Measurements from ENCODE around the gene CDON. TPM values are rescaled to one million over a fixed set of nuclear protein-coding genes. Genes with fewer than 3 reads are reported as not detected.

The CDON gene
- total and polyA plus RNA-seq, 12 donors = 1.4 to 17.1 (median 8.9) TPM

GRCh38 chr11:125982348-125982730, 80.3 kb downstream of the CDON start:
- H3K4me3 ChIP-seq = no peak overlapping the region
- no peaks in the 10 kb centered on the region for H3K27me3 ChIP-seq
- intact Hi-C loops (cut with DNase I) = no loop called here
- no peak for ATAC-seq
- no peaks in the 10 kb centered on the region for H3K9me3 ChIP-seq
- no peak overlapping the region for H3K27ac ChIP-seq
- no peak for TF ChIP-seq CTCF (IDR thresholded peaks at IDR 0.05)
- 94 to 100% methylated on average over 3 of the region's 3 CpGs for WGBS, 2 donors
- DNase-seq = no peak
- peaks cover 0 to 17% (median 0%) of the 10 kb centered on the region in 9 donors for H3K36me3 ChIP-seq
- peaks cover 0 to 3% (median 0%) of the 10 kb centered on the region in 9 donors for H3K4me1 ChIP-seq

- peaks cover 0 to 17% (median 0%) of the 10 kb centered on the region in 9 donors for H3K36me3 ChIP-seq
- intact Hi-C loops (cut with DNase I) = no loop called here
- H3K27ac ChIP-seq = no peak overlapping the region
- 90 to 91% methylated on average over 8 of the region's 8 CpGs for WGBS, 2 donors
- no peaks in the 10 kb centered on the region for H3K9me3 ChIP-seq
- H3K4me3 ChIP-seq = no peak overlapping the region
- DNase-seq (no peak), ATAC-seq (no peak)
- H3K4me1 ChIP-seq = peaks cover 0 to 3% (median 0%) of the 10 kb centered on the region in 9 donors
- TF ChIP-seq CTCF (IDR thresholded peaks at IDR 0.05) = no peak
- H3K27me3 ChIP-seq = no peaks in the 10 kb centered on the region
Observed at GRCh38 chr11:125980436-125980835, 82.2 kb downstream of the CDON start.

- H3K36me3 ChIP-seq = peaks cover 0 to 17% (median 0%) of the 10 kb centered on the region in 9 donors
- no peak for DNase-seq
- H3K27ac ChIP-seq = no peak overlapping the region
- no peaks in the 10 kb centered on the region for H3K27me3 ChIP-seq
- peaks cover 0 to 3% (median 0%) of the 10 kb centered on the region in 9 donors for H3K4me1 ChIP-seq
- no peak for TF ChIP-seq CTCF (IDR thresholded peaks at IDR 0.05)
- no peak for ATAC-seq
- WGBS, 2 donors = 84 to 94% methylated on average over 3 of the region's 3 CpGs
- no peak overlapping the region for H3K4me3 ChIP-seq
- intact Hi-C loops (cut with DNase I) = no loop called here
- H3K9me3 ChIP-seq = no peaks in the 10 kb centered on the region
Observed at GRCh38 chr11:125979511-125979910, 83.2 kb downstream of the CDON start.

- Histone ChIP-seq H3K27me3 (no peaks in the 10 kb centered on the region), H3K36me3 (peaks cover 0 to 17% (median 0%) of the 10 kb centered on the region in 9 donors), H3K27ac (no peak overlapping the region), H3K4me1 (peaks cover 0 to 3% (median 0%) of the 10 kb centered on the region in 9 donors), H3K9me3 (no peaks in the 10 kb centered on the region), H3K4me3 (no peak overlapping the region)
- peak in 4 of 8 donors; percentile 35 to 75 (median 52) for ATAC-seq
- 62 to 65% methylated on average over 3 of the region's 3 CpGs for WGBS, 2 donors
- no peak for TF ChIP-seq CTCF (IDR thresholded peaks at IDR 0.05)
- intact Hi-C loops (cut with DNase I) = no loop called here
- DNase-seq = no peak
Observed at GRCh38 chr11:125978778-125979407, 83.8 kb downstream of the CDON start.

All from heart right ventricle (tissue), 16 donors.